ENCODE data around the gene TPH1.
"Not testable (repeated sequence)": the region's sequence is repeated elsewhere in the genome, so short reads cannot be mapped to it uniquely, and the experiment has no call there.

Gene TPH1

GRCh38 chr11:18022419-18022818, 23.6 kb downstream of the TPH1 start:
- DNase-seq (ENCODE audit: low spot score): no peak

- DNase-seq (ENCODE audit: low spot score): no peak
Measured at GRCh38 chr11:18019650-18020049, 26.4 kb downstream of the TPH1 start.

- no peak for DNase-seq (ENCODE audit: low spot score)
Measured at GRCh38 chr11:18016789-18017188, 29.3 kb downstream of the TPH1 start.

GRCh38 chr11:18014876-18015275, 31.2 kb downstream of the TPH1 start:
- no peak for DNase-seq (ENCODE audit: low spot score)

- DNase-seq (ENCODE audit: low spot score): no peak
Measured at GRCh38 chr11:18013790-18014507, 32.1 kb downstream of the TPH1 start.

- peak; percentile 94 for DNase-seq (ENCODE audit: low spot score)
Measured at GRCh38 chr11:18012906-18013781, 32.9 kb downstream of the TPH1 start, which contains the start of gene SERGEF. SERGEF (minus strand) TSS chr11:18013047; CDS start chr11:18013010, 37 bp downstream.

- DNase-seq (ENCODE audit: low spot score): no peak
Measured at GRCh38 chr11:18012122-18012905, 33.8 kb downstream of the TPH1 start.

- DNase-seq (ENCODE audit: low spot score): no peak
Measured at GRCh38 chr11:18011633-18012032, 34.4 kb downstream of the TPH1 start.

- no peak for DNase-seq (ENCODE audit: low spot score)
Measured at GRCh38 chr11:18010977-18011586, 35.0 kb downstream of the TPH1 start.

GRCh38 chr11:18010121-18010670, 35.9 kb downstream of the TPH1 start:
- DNase-seq (ENCODE audit: low spot score): no peak

- DNase-seq (ENCODE audit: low spot score): no peak
Measured at GRCh38 chr11:18005376-18006129, 40.5 kb downstream of the TPH1 start.

- no peak for DNase-seq (ENCODE audit: low spot score)
Measured at GRCh38 chr11:18001191-18001590, 44.9 kb downstream of the TPH1 start.

GRCh38 chr11:18000760-18001159, 45.3 kb downstream of the TPH1 start:
- no peak for DNase-seq (ENCODE audit: low spot score)

- not testable (repeated sequence) for DNase-seq (ENCODE audit: low spot score)
Measured at GRCh38 chr11:18000128-18000527, 45.9 kb downstream of the TPH1 start.

Measured in ecto neural progenitor cell (in vitro differentiated cells).